ENCODE measurements around the gene DPP10.

The DPP10 gene

GRCh38 chr2:114545052-114545451, 102.6 kb downstream of the DPP10 start:
- no peak for DNase-seq (ENCODE audit: low read depth)
- H3K9me3 ChIP-seq (ENCODE audit: control insufficient read depth, low read length), result no peaks in the 10 kb centered on the region
- H3K36me3 ChIP-seq (ENCODE audit: control insufficient read depth, insufficient read depth, low read length, severe bottlenecking), result no peaks in the 10 kb centered on the region
- H3K4me1 ChIP-seq (ENCODE audit: control insufficient read depth, insufficient read depth, low read length), result peaks cover 6% of the 10 kb centered on the region
- peaks cover 5% of the 10 kb centered on the region for H3K27me3 ChIP-seq (replicated peaks; ENCODE audit: control insufficient read depth, insufficient read depth, low read length)
- no peak overlapping the region for H3K4me3 ChIP-seq (ENCODE audit: low read length)
- H3K9ac ChIP-seq (ENCODE audit: low read length), result no peak overlapping the region

GRCh38 chr2:114546531-114546930, 104.1 kb downstream of the DPP10 start:
- no peaks in the 10 kb centered on the region for H3K9me3 ChIP-seq (ENCODE audit: control insufficient read depth, low read length)

GRCh38 chr2:114548151-114548550, 105.7 kb downstream of the DPP10 start:
- H3K9me3 ChIP-seq (ENCODE audit: control insufficient read depth, low read length), result no peaks in the 10 kb centered on the region
- peaks cover 1% of the 10 kb centered on the region for H3K4me1 ChIP-seq (ENCODE audit: control insufficient read depth, insufficient read depth, low read length)
- no peak overlapping the region for H3K9ac ChIP-seq (ENCODE audit: low read length)
- peaks cover 29% of the 10 kb centered on the region for H3K27me3 ChIP-seq (replicated peaks; ENCODE audit: control insufficient read depth, insufficient read depth, low read length)
- H3K4me3 ChIP-seq (ENCODE audit: low read length), result no peak overlapping the region
- no peak for DNase-seq (ENCODE audit: low read depth)
- no peaks in the 10 kb centered on the region for H3K36me3 ChIP-seq (ENCODE audit: control insufficient read depth, insufficient read depth, low read length, severe bottlenecking)

More at GRCh38 chr2:114546531-114546930, 104.1 kb downstream of the DPP10 start:
- Histone ChIP-seq H3K36me3 (ENCODE audit: control insufficient read depth, insufficient read depth, low read length, severe bottlenecking) (no peaks in the 10 kb centered on the region), H3K27me3 (replicated peaks; ENCODE audit: control insufficient read depth, insufficient read depth, low read length) (peaks cover 16% of the 10 kb centered on the region), H3K9ac (ENCODE audit: low read length) (no peak overlapping the region), H3K4me3 (ENCODE audit: low read length) (no peak overlapping the region), H3K4me1 (ENCODE audit: control insufficient read depth, insufficient read depth, low read length) (peaks cover 6% of the 10 kb centered on the region)
- no peak for DNase-seq (ENCODE audit: low read depth)

- no peaks in the 10 kb centered on the region for H3K4me1 ChIP-seq (ENCODE audit: control insufficient read depth, insufficient read depth, low read length)
- no peak for DNase-seq (ENCODE audit: low read depth)
- no peaks in the 10 kb centered on the region for H3K9me3 ChIP-seq (ENCODE audit: control insufficient read depth, low read length)
- H3K36me3 ChIP-seq (ENCODE audit: control insufficient read depth, insufficient read depth, low read length, severe bottlenecking), result no peaks in the 10 kb centered on the region
- H3K9ac ChIP-seq (ENCODE audit: low read length), result no peak overlapping the region
- peaks cover 48% of the 10 kb centered on the region for H3K27me3 ChIP-seq (replicated peaks; ENCODE audit: control insufficient read depth, insufficient read depth, low read length)
- no peak overlapping the region for H3K4me3 ChIP-seq (ENCODE audit: low read length)
Observed at GRCh38 chr2:114550364-114550763, 107.9 kb downstream of the DPP10 start.

- DNase-seq (ENCODE audit: low read depth), result peak; percentile 57
- H3K9me3 ChIP-seq (ENCODE audit: control insufficient read depth, low read length), result no peaks in the 10 kb centered on the region
- H3K36me3 ChIP-seq (ENCODE audit: control insufficient read depth, insufficient read depth, low read length, severe bottlenecking), result no peaks in the 10 kb centered on the region
- H3K27me3 ChIP-seq (replicated peaks; ENCODE audit: control insufficient read depth, insufficient read depth, low read length), result peaks cover 49% of the 10 kb centered on the region
- H3K4me3 ChIP-seq (ENCODE audit: low read length), result no peak overlapping the region
- H3K4me1 ChIP-seq (ENCODE audit: control insufficient read depth, insufficient read depth, low read length), result no peaks in the 10 kb centered on the region
- H3K9ac ChIP-seq (ENCODE audit: low read length), result no peak overlapping the region
Observed at GRCh38 chr2:114550895-114551793, 108.7 kb downstream of the DPP10 start.

GRCh38 chr2:114553027-114553426, 110.6 kb downstream of the DPP10 start:
- no peak for DNase-seq (ENCODE audit: low read depth)
- Histone ChIP-seq H3K36me3 (ENCODE audit: control insufficient read depth, insufficient read depth, low read length, severe bottlenecking) (no peaks in the 10 kb centered on the region), H3K27me3 (replicated peaks; ENCODE audit: control insufficient read depth, insufficient read depth, low read length) (peaks cover 49% of the 10 kb centered on the region), H3K9ac (ENCODE audit: low read length) (no peak overlapping the region), H3K4me1 (ENCODE audit: control insufficient read depth, insufficient read depth, low read length) (no peaks in the 10 kb centered on the region), H3K4me3 (ENCODE audit: low read length) (no peak overlapping the region), H3K9me3 (ENCODE audit: control insufficient read depth, low read length) (no peaks in the 10 kb centered on the region)

- Histone ChIP-seq H3K27me3 (replicated peaks; ENCODE audit: control insufficient read depth, insufficient read depth, low read length) (peaks cover 3% of the 10 kb centered on the region), H3K4me1 (ENCODE audit: control insufficient read depth, insufficient read depth, low read length) (no peaks in the 10 kb centered on the region), H3K4me3 (ENCODE audit: low read length) (no peak overlapping the region), H3K36me3 (ENCODE audit: control insufficient read depth, insufficient read depth, low read length, severe bottlenecking) (no peaks in the 10 kb centered on the region), H3K9ac (ENCODE audit: low read length) (no peak overlapping the region), H3K9me3 (ENCODE audit: control insufficient read depth, low read length) (no peaks in the 10 kb centered on the region)
- no peak for DNase-seq (ENCODE audit: low read depth)
Observed at GRCh38 chr2:114569166-114569565, 126.7 kb downstream of the DPP10 start.

GRCh38 chr2:114577657-114578056, 135.2 kb downstream of the DPP10 start:
- Histone ChIP-seq H3K4me1 (ENCODE audit: control insufficient read depth, insufficient read depth, low read length) (no peaks in the 10 kb centered on the region), H3K27me3 (replicated peaks; ENCODE audit: control insufficient read depth, insufficient read depth, low read length) (peaks cover 8% of the 10 kb centered on the region), H3K9ac (ENCODE audit: low read length) (no peak overlapping the region), H3K9me3 (ENCODE audit: control insufficient read depth, low read length) (no peaks in the 10 kb centered on the region), H3K4me3 (ENCODE audit: low read length) (no peak overlapping the region), H3K36me3 (ENCODE audit: control insufficient read depth, insufficient read depth, low read length, severe bottlenecking) (no peaks in the 10 kb centered on the region)
- no peak for DNase-seq (ENCODE audit: low read depth)

GRCh38 chr2:114579542-114579941, 137.1 kb downstream of the DPP10 start:
- Histone ChIP-seq H3K27me3 (replicated peaks; ENCODE audit: control insufficient read depth, insufficient read depth, low read length) (peaks cover 8% of the 10 kb centered on the region), H3K9ac (ENCODE audit: low read length) (no peak overlapping the region)
- no peak for DNase-seq (ENCODE audit: low read depth)

GRCh38 chr2:114580691-114581090, 138.2 kb downstream of the DPP10 start:
- H3K27me3 ChIP-seq (replicated peaks; ENCODE audit: control insufficient read depth, insufficient read depth, low read length), result peaks cover 8% of the 10 kb centered on the region
- no peaks in the 10 kb centered on the region for H3K36me3 ChIP-seq (ENCODE audit: control insufficient read depth, insufficient read depth, low read length, severe bottlenecking)
- no peak overlapping the region for H3K4me3 ChIP-seq (ENCODE audit: low read length)
- DNase-seq (ENCODE audit: low read depth), result no peak
- no peaks in the 10 kb centered on the region for H3K4me1 ChIP-seq (ENCODE audit: control insufficient read depth, insufficient read depth, low read length)
- H3K9ac ChIP-seq (ENCODE audit: low read length), result no peak overlapping the region
- no peaks in the 10 kb centered on the region for H3K9me3 ChIP-seq (ENCODE audit: control insufficient read depth, low read length)

More at GRCh38 chr2:114579542-114579941, 137.1 kb downstream of the DPP10 start:
- H3K4me1 ChIP-seq (ENCODE audit: control insufficient read depth, insufficient read depth, low read length), result no peaks in the 10 kb centered on the region
- H3K36me3 ChIP-seq (ENCODE audit: control insufficient read depth, insufficient read depth, low read length, severe bottlenecking), result no peaks in the 10 kb centered on the region
- no peak overlapping the region for H3K4me3 ChIP-seq (ENCODE audit: low read length)
- H3K9me3 ChIP-seq (ENCODE audit: control insufficient read depth, low read length), result no peaks in the 10 kb centered on the region

- no peaks in the 10 kb centered on the region for H3K36me3 ChIP-seq (ENCODE audit: control insufficient read depth, insufficient read depth, low read length, severe bottlenecking)
- no peak for DNase-seq (ENCODE audit: low read depth)
- H3K27me3 ChIP-seq (replicated peaks; ENCODE audit: control insufficient read depth, insufficient read depth, low read length), result no peaks in the 10 kb centered on the region
- H3K4me3 ChIP-seq (ENCODE audit: low read length), result no peak overlapping the region
- H3K4me1 ChIP-seq (ENCODE audit: control insufficient read depth, insufficient read depth, low read length), result no peaks in the 10 kb centered on the region
- no peaks in the 10 kb centered on the region for H3K9me3 ChIP-seq (ENCODE audit: control insufficient read depth, low read length)
- no peak overlapping the region for H3K9ac ChIP-seq (ENCODE audit: low read length)
Observed at GRCh38 chr2:114598329-114598728, 155.9 kb downstream of the DPP10 start.
